HTR-8/SVneo (cell line): ENCODE data around the gene SEC61G.

Experiments used
- DNase-seq: peaks from one replicate; pipeline ENCODE4 v3.0.0; 2011; ENCODE audit warnings: low spot score, mixed read lengths; ENCODE audit not compliant: insufficient read length
- FAIRE-seq: peaks from 2 replicates; lab custom pipeline; 2011; peaks lifted over from hg19 to GRCh38; lab: Jason Lieb, UNC

SEC61G gene

GRCh38 chr7:54758702-54759592 lies at the start of gene SEC61G:
SEC61G (minus strand) TSS chr7:54759211; CDS start chr7:54757588, 1,623 bp downstream.
- peak; percentile 84 for FAIRE-seq

GRCh38 chr7:54802841-54803240 lies 43.8 kb upstream of the SEC61G start:
- DNase-seq (no peak), FAIRE-seq (no peak)

More at GRCh38 chr7:54758702-54759592, at the start of gene SEC61G:
- DNase-seq = peak; percentile 93

GRCh38 chr7:54802114-54802513 lies 43.1 kb upstream of the SEC61G start:
- FAIRE-seq (no peak), DNase-seq (no peak)

- FAIRE-seq (no peak), DNase-seq (no peak)
Measured at GRCh38 chr7:54799792-54800191, 40.8 kb upstream of the SEC61G start.

- DNase-seq (no peak), FAIRE-seq (no peak)
Measured at GRCh38 chr7:54798530-54798929, 39.5 kb upstream of the SEC61G start.

- DNase-seq (no peak), FAIRE-seq (no peak)
Measured at GRCh38 chr7:54796853-54797252, 37.8 kb upstream of the SEC61G start.

GRCh38 chr7:54796150-54796549 lies 37.1 kb upstream of the SEC61G start:
- no peak for FAIRE-seq
- no peak for DNase-seq

- DNase-seq (no peak), FAIRE-seq (no peak)
Measured at GRCh38 chr7:54792383-54792782, 33.4 kb upstream of the SEC61G start.

- FAIRE-seq (peak; percentile 97), DNase-seq (peak; percentile 86)
Measured at GRCh38 chr7:54788664-54789063, 29.7 kb upstream of the SEC61G start.

- DNase-seq = no peak
- peak; percentile 40 for FAIRE-seq
Measured at GRCh38 chr7:54785261-54785660, 26.2 kb upstream of the SEC61G start.

- no peak for DNase-seq
- no peak for FAIRE-seq
Measured at GRCh38 chr7:54783952-54784351, 24.9 kb upstream of the SEC61G start.

- DNase-seq = no peak
- FAIRE-seq = no peak
Measured at GRCh38 chr7:54782829-54783228, 23.8 kb upstream of the SEC61G start.

GRCh38 chr7:54782314-54782713 lies 23.3 kb upstream of the SEC61G start:
- FAIRE-seq = no peak
- DNase-seq = no peak

GRCh38 chr7:54781134-54781920 lies 22.3 kb upstream of the SEC61G start:
- FAIRE-seq = no peak
- no peak for DNase-seq

GRCh38 chr7:54780490-54780889 lies 21.5 kb upstream of the SEC61G start:
- DNase-seq = no peak
- FAIRE-seq = no peak

GRCh38 chr7:54778696-54779540 lies 19.9 kb upstream of the SEC61G start:
- no peak for DNase-seq
- FAIRE-seq = no peak

- FAIRE-seq = no peak
Measured at GRCh38 chr7:54778166-54778565, 19.2 kb upstream of the SEC61G start.

GRCh38 chr7:54774785-54775740 lies 16.1 kb upstream of the SEC61G start:
- DNase-seq (no peak), FAIRE-seq (no peak)

More at GRCh38 chr7:54778166-54778565, 19.2 kb upstream of the SEC61G start:
- no peak for DNase-seq
